ENCODE data around the gene ASS1.

GRCh38 chr9:130482463-130482862 lies 37.7 kb downstream of the ASS1 start:
- TF ChIP-seq, protein P1, sequence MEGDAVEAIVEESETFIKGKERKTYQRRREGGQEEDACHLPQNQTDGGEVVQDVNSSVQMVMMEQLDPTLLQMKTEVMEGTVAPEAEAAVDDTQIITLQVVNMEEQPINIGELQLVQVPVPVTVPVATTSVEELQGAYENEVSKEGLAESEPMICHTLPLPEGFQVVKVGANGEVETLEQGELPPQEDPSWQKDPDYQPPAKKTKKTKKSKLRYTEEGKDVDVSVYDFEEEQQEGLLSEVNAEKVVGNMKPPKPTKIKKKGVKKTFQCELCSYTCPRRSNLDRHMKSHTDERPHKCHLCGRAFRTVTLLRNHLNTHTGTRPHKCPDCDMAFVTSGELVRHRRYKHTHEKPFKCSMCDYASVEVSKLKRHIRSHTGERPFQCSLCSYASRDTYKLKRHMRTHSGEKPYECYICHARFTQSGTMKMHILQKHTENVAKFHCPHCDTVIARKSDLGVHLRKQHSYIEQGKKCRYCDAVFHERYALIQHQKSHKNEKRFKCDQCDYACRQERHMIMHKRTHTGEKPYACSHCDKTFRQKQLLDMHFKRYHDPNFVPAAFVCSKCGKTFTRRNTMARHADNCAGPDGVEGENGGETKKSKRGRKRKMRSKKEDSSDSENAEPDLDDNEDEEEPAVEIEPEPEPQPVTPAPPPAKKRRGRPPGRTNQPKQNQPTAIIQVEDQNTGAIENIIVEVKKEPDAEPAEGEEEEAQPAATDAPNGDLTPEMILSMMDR (IDR thresholded peaks at IDR 0.05; ENCODE audit: borderline replicate concordance, extremely low read depth, low read length, poor library complexity, severe bottlenecking), result no peak
- no peak for TF ChIP-seq EZH2 (IDR thresholded peaks at IDR 0.05; ENCODE audit: borderline replicate concordance, low read depth, low read length, severe bottlenecking)
